Brain microvascular endothelial cell (primary cell): ENCODE data around the gene ANKHD1.

ENCODE experiments used
- DNase-seq: peaks from one replicate; pipeline ENCODE4 v3.0.0-alpha.2; 2020
- H3K27ac ChIP-seq: fragments of 250-450 bp; sonication (Bioruptor Pico); 2 replicates; pipeline ENCODE4 v1.5.1; 2020; ENCODE audit warnings: mild to moderate bottlenecking, moderate library complexity
- H3K27me3 ChIP-seq: fragments of 250-450 bp; sonication (Bioruptor Pico); replicated peaks from 2 replicates; pipeline ENCODE4 v1.5.1; 2020; ENCODE audit warnings: mild to moderate bottlenecking
- H3K36me3 ChIP-seq: fragments of 250-450 bp; sonication (Bioruptor Pico); replicated peaks from 2 replicates; pipeline ENCODE4 v1.5.1; 2020; ENCODE audit warnings: mild to moderate bottlenecking
- H3K4me3 ChIP-seq: 2 replicates; pipeline ENCODE4 v1.5.1; 2011; ENCODE audit warnings: low read depth, mild to moderate bottlenecking, control low read depth, low read length, moderate library complexity
- in situ Hi-C: cut with HindIII; loops from 2 replicates; pipeline ENCODE4 v1.10.0; 2017; ENCODE audit warnings: low sequenced_read_pairs, low pct_ligation_motif_present
- TF ChIP-seq, protein P1 (sequence below): IDR thresholded peaks from 2 replicates; pipeline ENCODE4 v1.5.1; 2011; ENCODE audit warnings: low read depth, mild to moderate bottlenecking, moderate library complexity, low read length, control low read depth, inconsistent platforms; ENCODE audit errors: missing control alignments

The ANKHD1 gene

GRCh38 chr5:140560227-140560626, 158.6 kb downstream of the ANKHD1 start:
- H3K27me3 ChIP-seq: no peaks in the 10 kb centered on the region
- in situ Hi-C loops: no loop called here
- DNase-seq: no peak
- TF ChIP-seq, protein P1, sequence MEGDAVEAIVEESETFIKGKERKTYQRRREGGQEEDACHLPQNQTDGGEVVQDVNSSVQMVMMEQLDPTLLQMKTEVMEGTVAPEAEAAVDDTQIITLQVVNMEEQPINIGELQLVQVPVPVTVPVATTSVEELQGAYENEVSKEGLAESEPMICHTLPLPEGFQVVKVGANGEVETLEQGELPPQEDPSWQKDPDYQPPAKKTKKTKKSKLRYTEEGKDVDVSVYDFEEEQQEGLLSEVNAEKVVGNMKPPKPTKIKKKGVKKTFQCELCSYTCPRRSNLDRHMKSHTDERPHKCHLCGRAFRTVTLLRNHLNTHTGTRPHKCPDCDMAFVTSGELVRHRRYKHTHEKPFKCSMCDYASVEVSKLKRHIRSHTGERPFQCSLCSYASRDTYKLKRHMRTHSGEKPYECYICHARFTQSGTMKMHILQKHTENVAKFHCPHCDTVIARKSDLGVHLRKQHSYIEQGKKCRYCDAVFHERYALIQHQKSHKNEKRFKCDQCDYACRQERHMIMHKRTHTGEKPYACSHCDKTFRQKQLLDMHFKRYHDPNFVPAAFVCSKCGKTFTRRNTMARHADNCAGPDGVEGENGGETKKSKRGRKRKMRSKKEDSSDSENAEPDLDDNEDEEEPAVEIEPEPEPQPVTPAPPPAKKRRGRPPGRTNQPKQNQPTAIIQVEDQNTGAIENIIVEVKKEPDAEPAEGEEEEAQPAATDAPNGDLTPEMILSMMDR: no peak
- no peaks in the 10 kb centered on the region for H3K36me3 ChIP-seq
- no peak overlapping the region for H3K4me3 ChIP-seq
- H3K27ac ChIP-seq: no peak overlapping the region

DNA sequence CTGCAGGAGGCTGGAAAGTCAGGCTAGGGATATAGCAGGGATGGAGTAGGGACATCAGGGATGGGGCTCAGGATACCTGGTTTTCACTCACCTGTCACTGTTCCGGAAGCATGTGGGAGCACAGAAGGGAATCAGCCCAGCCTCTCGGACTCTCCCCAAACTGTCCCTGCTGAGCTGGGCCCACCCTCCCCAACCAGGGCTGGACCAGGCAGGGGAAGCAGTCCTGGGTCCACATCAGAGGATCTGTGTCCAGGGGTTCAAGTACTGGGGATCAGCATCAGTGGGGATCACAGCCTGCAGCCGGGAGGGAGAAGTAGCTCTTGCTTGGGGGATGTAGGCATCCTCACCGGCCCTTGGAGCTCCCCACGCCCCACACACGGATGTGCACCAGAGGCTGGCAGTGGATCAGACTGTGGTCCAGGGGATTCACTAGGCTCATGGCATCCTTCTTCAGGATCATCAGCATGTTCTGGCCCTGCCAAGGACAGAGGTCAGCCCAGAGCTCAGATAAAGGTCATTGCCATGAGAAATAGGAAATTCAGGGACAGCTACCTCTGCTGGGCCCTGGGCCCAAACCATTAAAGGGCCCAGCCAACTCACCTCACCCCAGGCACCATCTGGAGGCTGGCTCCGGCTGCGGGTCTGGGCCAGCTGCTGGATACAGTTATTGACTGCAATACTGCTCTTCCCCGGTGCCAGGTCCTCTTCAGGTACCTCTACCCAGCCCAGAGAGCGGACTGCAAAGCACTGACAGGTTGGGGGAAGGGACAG, 160.3 kb downstream of the ANKHD1 start:
- in situ Hi-C loops: no loop called here

DNA sequence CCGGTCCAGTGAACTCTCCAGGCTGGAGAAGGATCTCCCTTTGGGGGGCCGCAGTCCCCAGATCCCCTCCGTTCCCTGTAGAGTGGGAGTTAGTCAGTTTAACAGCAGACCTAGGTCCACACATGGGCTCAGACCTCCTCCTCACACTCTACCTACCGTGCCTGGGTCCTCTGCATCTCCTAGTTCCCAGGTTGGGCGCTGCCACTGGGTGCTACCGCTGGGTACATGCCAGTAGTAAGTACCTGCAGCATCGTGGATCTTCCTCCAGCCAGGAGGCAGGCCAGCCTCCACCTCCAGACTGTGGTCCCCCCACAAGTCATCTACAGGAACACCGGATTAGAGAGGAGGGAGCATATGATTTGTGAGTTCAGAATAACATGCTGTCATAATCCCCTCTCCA, 162.0 kb downstream of the ANKHD1 start:
- H3K4me3 ChIP-seq: peak overlapping the region; percentile 96
- H3K36me3 ChIP-seq: peaks cover 7% of the 10 kb centered on the region
- H3K27me3 ChIP-seq: no peaks in the 10 kb centered on the region
- in situ Hi-C loops: no loop called here
- DNase-seq: no peak
- H3K27ac ChIP-seq: no peak overlapping the region
- TF ChIP-seq, protein P1: no peak

More for the DNA sequence above, 160.3 kb downstream of the ANKHD1 start:
- TF ChIP-seq, protein P1: no peak
- H3K4me3 ChIP-seq: no peak overlapping the region
- no peaks in the 10 kb centered on the region for H3K27me3 ChIP-seq
- no peak overlapping the region for H3K27ac ChIP-seq
- no peak for DNase-seq
- peaks cover 3% of the 10 kb centered on the region for H3K36me3 ChIP-seq

DNA sequence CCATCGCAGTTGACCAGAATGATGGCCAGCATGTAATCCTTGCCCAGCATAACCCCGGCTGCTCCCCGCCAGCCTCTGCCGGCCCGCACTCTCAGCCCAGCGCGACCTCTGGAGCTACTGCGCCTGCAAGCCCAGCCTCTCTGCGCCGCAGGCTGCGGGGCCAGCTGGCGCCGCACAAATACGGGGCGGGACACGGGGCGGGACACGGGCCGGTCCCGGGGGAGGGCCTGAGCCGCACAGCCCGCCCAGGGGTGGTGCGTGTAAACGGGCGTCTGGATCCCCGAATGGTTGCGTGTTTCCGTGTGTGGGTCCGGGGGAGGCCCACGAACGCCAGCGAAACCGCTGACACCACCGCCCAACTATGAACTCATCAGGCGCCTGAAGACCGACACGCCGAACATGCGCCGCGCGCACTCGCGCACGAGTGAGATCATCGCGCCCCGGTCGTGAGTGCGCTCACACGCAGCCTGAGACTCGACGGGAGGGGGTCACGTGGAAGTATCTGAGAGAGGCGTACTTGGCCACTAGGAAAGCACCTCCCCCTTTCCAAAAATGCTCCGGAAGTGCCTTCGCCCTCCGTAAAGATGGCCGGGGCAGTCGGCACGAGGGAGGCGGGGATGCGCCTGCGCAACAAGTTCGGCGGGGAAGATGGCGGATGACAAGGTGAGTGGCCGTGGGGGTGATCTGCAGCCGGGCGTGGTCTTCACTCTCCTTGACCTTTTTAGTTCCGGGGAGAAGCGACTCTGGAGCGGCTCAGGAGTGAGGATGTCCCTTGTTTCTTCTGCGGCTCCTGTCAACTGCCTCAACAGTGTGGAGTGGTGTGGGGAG, 162.8 kb downstream of the ANKHD1 start, which contains the start of the genes APBB3 and SLC35A4:
TSS of gene APBB3 (minus strand) at position 403 of the 828 bp plus-strand sequence. CDS start at position 50, 353 bp downstream.
TSS of gene SLC35A4 (plus strand) at position 633 of the 828 bp plus-strand sequence. CDS start 2,342 bp downstream, outside the sequence.
- TF ChIP-seq, protein P1: no peak
- in situ Hi-C loops: no loop called here
- DNase-seq: peak; percentile 98
- peaks cover 7% of the 10 kb centered on the region for H3K36me3 ChIP-seq
- H3K4me3 ChIP-seq: peak within 1 kb of the TSS; percentile 96
- peak within 1 kb of the TSS; percentile 88 for H3K27ac ChIP-seq
- H3K27me3 ChIP-seq: no peaks in the 10 kb centered on the region

DNA sequence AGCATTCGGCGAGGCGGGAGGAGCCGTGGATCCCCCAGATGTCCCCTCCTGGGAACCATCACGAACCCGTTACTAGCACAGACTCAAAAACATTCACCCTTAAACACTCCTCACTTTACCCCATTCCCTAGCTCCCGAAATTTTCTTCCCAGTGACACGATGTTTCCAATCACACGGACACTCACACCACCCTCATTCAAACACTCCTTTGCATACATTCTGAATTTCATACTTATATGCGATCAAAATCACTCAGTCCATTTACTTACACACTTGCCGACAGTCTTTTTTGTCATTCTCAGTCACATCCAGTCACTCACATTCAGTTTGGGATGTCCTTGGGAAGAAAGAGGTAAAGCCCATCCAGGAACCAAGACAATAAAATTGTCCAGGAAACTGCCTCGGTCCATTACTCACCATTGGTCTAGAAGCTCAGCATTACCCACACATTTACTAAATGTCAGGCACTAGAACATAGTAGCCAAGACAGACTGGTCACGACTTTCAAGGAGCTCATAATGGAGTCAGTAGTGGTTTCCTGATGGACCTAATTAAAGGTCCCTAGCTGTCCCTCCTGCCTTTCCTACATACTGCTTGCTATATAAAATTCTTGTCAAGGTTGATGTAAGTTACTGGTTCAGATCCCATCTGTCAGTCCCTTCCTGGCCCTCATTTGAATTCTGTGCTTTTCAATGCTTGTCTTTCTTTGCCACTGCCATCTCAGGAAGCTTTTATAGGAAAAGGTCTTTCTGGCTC, 163.6 kb downstream of the ANKHD1 start:
- peak; percentile 14 for DNase-seq
- Histone ChIP-seq H3K4me3 (peak overlapping the region; percentile 96), H3K27me3 (no peaks in the 10 kb centered on the region), H3K36me3 (peaks cover 7% of the 10 kb centered on the region), H3K27ac (peak overlapping the region; percentile 88)
- in situ Hi-C loops: no loop called here
- TF ChIP-seq, protein P1: no peak
